CD4-positive, alpha-beta T cell treated with Interleukin-21 for 1 hour (primary cell): ENCODE measurements around the gene CREG2.
"Not testable (repeated sequence)": the region's sequence is repeated elsewhere in the genome, so short reads cannot be mapped to it uniquely, and the experiment has no call there.

Experiments
- DNase-seq: peaks from one replicate; pipeline ENCODE4 v3.0.0-alpha.2; 2020

The CREG2 gene

DNA sequence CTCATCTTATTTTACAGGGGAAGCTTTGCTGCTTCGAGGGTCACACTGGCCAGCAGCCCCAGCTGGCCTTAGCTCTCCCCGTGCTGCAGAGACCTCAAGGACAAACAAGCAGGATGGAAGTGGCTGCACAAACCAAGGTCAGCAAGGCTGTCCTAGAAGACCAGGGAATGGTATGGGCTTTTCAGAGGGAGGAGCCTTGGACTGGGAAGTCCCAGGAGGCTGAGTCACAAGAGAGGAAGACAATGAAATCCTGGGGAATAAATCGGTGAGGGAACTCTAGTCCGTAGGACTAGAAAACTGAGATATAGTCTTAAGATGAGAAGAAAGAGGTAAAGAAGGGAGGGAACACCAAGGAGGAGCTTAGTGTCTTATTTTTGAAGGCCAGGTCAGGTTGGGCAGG, 15.7 kb downstream of the CREG2 start:
- DNase-seq, result no peak

DNA sequence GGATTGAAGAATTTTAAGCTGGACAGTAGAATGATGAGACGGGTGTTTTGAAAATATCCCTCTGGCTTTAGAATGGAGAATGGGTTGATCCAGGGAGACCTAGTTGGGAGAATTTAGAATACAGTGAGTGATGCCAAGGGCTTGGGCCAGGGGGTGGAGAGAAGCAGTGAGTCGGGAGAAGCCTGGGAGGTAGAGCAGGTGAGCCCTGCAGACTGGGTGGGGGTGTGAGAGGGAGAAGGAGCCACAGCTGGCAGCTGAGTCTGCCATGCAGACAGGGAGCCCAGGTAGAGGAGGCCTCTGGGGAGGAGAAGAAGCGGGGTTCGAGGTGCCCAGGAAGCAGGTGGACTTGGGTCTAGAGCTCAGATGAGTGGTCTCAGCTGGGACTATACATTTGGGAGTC, 18.2 kb downstream of the CREG2 start:
- no peak for DNase-seq

DNA sequence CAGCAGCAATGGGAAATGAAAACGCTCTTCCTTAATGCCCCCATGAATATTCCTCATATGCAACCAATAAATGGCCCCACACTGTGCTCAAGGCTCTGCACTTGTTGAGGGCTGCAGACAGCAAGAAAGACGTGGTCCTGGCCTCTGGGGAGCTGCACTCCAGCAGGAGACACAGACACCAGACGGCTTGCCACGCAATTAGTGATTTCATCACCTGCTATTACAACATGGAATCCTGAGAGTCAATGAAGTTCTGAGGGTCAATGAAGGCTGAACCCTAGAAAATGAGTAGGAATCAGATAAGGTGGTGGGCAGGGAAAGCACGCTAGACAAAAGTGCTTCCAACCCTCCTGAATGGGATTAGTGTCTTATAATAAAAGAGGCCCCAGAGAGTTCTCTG, 18.9 kb downstream of the CREG2 start:
- no peak for DNase-seq

DNA sequence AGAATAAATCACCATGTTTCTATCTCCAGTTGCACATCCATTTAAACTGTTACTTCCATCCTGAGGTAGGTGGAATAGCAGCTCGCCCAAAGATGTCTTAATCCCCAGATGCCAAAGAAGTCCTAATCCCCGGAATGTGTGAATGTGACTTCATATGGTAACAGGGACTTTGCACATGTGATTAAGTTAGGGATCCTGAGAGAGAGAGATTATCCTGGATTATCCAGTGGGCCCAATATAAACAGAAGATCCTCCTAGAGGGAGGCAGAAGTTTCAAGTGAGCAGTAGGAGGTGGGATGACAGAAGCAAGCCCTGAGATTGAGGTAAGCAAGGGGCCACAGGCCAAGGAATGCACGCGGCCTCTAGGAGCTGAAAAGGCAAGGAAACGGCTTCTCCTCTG, 19.8 kb downstream of the CREG2 start:
- DNase-seq, result no peak

DNA sequence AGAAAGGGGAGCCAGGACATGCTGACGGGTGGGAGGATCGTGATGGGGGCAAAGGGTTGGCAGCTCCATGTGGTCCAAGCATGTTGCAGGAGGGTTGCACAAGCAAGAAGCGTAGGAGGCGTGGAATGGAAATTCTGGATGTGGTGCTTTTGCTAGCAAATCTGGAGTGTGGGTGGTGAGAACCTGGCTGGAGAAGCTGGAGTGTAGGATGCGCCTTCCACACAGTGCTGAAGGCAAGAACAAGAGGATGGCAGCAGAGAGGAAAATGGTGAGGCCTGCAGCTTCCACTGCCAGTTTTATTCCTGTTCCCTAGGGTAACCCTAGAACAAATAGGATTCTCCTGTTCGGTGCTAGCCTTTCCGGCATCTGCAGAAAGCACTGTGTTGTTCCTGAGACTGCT, 22.4 kb downstream of the CREG2 start:
- no peak for DNase-seq

DNA sequence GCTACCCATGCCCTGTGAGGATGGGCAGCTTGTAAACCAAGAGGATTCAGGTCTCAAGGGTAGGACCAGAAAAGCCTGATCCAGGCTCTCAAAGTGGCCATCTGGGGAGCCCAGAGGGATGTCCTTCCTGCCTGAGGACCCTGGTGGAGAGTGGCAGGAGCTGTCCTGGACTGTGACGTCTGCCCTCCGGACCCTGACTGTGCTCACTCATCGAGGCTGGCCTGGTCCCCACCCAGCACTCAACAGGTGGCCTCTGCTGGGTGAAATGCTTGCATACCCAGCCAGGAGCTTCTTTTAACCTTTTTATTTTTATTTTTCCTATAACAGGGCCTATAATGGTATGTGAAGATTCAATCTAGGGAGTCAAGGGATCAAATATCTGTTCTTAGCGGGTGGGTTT, 24.5 kb downstream of the CREG2 start:
- no peak for DNase-seq

- DNase-seq, result peak; percentile 31
Measured at GRCh38 chr2:101362316-101362715, 25.0 kb downstream of the CREG2 start.

DNA sequence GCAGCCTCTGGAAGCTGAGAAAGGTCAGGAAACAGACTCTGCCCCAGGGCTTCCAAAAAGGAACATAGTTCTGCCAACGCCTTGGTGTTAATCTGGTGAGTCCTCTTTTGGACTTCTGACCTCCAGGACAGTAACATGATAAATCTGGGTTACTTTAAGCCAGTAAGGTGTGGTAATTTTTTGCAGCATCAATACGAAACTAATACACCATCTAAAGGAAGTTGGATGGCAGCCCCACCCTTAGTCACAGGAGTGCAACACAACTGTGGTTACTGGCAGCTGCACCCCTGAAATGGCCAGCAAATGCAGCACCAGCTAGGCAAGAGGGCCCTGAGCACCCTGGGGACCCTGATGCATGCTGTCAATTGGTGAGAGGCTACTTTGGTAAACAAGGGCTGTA, 25.8 kb downstream of the CREG2 start:
- DNase-seq, result peak; percentile 40

GRCh38 chr2:101361121-101361520, 26.2 kb downstream of the CREG2 start:
- DNase-seq, result no peak

GRCh38 chr2:101360232-101360631, 27.1 kb downstream of the CREG2 start:
- DNase-seq, result no peak

GRCh38 chr2:101359410-101359954, 27.8 kb downstream of the CREG2 start:
- no peak for DNase-seq

- DNase-seq, result no peak
Measured at GRCh38 chr2:101357376-101357775, 29.9 kb downstream of the CREG2 start.

- DNase-seq, result no peak
Measured at GRCh38 chr2:101356521-101356920, 30.8 kb downstream of the CREG2 start.

DNA sequence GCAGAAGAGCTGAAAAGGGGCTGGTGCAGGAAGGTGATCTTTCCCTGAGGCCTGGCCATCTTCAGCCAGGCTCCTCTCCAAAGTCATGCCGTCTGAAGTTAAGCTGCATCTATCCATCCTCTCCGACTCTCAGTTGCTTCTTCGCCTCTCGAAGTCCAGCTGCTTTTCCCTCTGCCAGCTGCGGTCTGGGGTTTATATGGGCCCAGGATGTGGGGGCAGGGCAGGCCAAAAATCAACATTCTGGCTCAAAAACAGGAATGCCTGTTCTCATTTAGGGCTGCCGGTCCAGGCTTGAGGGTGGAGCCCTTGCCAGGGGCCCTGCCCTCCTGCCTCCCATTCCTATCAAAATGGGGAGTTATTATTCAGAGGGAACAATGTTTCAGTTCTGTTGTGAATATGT, 31.2 kb downstream of the CREG2 start:
- DNase-seq, result no peak

DNA sequence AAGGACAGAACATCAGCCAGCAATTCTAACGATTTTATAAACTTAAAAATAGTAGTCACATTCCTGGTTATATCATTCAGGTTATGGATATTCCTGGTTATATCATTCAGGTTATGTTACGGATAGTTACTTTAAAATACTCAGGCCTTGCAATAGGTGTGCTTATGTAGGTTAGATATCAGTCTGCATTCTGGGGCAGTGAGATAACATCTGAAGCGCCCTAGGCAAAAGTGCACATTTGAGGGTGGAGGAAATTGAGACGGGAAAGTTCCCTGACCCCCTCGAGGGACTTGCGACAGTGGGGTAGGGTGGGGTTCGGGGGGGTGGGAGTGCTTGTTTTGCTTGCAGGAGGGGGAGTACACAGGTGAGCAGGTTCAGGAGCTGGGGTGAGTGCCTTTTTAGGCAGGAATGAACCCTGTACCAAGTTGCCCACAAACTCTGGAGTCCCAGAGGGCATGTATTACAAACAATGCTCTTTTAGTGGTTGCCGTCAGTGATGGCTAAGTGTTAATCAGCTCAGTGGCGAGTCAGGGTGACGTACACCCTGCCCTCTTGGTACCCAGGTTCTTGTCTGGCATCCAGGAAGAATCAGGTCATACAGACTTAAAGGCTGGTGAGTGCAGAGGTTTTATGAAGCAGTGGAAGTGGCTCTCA, 31.8 kb downstream of the CREG2 start:
- no peak for DNase-seq

DNA sequence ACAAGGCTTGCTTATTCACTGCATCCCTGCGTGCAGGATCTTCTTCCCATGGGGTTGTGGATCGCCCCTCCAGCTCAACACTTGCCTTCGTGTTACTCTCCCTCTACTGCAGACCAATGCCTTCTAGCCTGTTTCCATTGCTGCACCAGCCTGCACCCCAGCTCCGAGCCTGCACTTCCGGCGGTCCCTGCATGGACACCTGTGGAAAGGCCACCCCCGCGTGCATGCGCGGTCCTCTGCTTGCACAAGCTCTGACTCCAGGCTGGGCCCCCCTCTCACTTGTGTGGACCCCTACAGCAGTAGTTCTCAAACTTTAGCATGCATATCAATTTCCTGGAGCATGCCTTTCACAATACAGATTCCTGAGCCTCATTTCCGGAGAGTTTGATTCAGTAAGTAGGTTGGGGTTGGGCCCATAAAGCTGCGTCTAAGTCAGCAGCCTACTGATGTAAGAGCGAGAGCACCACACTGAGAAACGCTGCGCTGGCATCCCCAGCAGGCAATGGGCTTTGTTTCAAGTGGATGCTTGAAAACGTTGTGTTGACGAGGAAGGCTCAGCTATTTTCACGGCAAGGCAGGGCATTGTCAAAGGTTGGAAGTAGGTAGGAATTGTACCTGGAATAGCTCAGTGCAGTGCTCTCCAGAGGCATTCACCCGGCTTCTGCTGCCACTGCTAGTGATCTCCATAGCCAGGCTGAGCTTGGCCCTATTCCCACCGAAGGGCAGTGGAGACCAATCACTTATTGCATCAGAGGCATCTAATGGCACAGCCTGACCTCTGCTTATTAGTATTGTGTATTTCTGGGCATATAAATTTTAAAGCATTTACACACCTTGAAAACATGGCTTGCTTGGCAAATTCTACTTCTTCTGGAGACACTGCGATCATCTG, 32.6 kb downstream of the CREG2 start:
- DNase-seq, result no peak

GRCh38 chr2:101352631-101353030, 34.7 kb downstream of the CREG2 start:
- not testable (repeated sequence) for DNase-seq

DNA sequence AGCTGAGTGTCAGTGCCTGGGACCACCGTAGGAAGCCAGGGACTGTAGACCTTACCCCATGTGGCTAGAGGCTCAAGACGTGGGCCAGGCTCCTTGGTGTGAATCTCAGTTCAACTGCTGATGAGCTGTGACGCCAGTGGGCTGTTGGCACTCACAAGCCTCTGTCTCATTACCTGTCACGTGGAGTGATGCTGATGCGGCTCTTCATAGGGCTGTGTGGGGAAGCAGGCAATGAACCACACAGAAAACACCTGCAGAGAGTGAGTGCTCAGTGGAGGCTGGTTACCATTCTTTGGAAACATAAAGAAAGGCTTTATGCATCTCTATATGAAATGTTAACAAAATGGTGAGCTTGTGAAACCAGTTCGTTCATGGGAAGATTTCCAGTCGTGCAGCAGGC, 36.1 kb downstream of the CREG2 start:
- no peak for DNase-seq

DNA sequence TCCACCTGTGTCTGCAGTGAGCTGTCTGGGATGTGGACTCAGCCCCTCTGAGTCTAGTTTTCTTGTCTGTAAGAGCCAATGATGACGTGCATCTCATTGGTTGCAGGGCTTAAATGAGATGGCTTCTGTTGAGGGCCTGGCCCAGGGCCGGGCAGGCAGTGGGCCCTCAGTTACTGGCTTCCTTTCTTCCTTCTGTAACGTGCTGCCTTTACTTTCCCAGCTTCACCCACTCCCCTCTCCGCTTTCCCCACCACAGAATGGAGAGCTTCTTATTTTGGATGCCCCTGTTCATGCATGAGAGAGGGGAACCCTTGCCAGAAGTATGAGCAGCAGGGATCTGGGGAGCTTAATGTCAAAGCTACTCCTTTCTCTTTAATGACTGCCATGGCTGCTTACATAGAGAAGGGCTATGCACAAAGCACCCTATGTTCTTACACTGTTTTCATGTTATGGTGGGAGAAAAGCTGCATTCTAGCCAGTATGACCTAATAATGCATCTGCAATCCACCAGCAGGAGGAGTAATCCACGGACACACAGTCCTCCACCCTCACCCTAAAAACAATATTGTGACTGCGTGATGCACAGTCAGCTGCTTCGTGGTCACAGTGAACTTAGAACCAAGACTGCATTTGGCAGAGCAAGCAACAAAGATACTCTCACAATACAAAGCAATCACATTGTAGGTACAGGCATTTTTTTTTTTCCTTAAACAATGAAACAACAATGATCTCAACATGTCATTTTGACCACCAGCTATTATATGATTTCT, 37.2 kb downstream of the CREG2 start:
- peak; percentile 37 for DNase-seq

DNA sequence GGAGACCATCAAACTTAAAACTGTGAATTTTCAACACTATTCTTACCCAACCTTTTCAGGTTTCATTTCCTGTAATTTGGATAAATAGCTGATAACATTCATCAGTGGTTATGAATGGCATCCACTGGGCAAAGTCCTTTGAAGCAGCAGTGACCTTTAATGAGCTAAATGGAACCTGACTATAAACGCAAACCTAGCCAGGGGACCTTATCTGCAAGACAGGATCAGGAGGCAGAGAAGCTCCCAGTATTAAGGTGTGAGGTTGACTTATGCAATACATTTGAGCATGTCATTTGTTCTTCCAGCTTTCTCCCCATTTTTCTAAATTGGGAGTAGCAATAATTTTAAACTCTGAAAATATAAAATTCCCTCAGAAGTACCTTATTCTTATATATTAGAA, 38.4 kb downstream of the CREG2 start:
- DNase-seq, result no peak

- no peak for DNase-seq
Measured at GRCh38 chr2:101346909-101347308, 40.4 kb downstream of the CREG2 start.

- no peak for DNase-seq
Measured at GRCh38 chr2:101344137-101344536, 43.2 kb downstream of the CREG2 start.

- no peak for DNase-seq
Measured at GRCh38 chr2:101342625-101343008, 44.7 kb downstream of the CREG2 start.
